GM19239 (cell line): Measurements from ENCODE around the gene RPL14.
"Not testable (repeated sequence)": the region's sequence is repeated elsewhere in the genome, so short reads cannot be mapped to it uniquely, and the experiment has no call there.

ENCODE experiments used
- DNase-seq: peaks from one replicate; pipeline ENCODE4 v3.0.0; 2011; ENCODE audit warnings: low spot score; ENCODE audit not compliant: insufficient read length
- FAIRE-seq: peaks from 2 replicates; lab custom pipeline; 2011; peaks lifted over from hg19 to GRCh38; lab: Jason Lieb, UNC

Gene RPL14

GRCh38 chr3:40456940-40457823 lies at the start of gene RPL14:
Gene RPL14, plus strand, starts transcription at chr3:40457339. Its CDS starts 133 bp downstream, at chr3:40457472.
- peak; percentile 73 for DNase-seq
- peak; percentile 90 for FAIRE-seq

- DNase-seq (no peak), FAIRE-seq (no peak)
These were observed 49.5 kb upstream of the RPL14 start for GRCh38 chr3:40407611-40408010.

GRCh38 chr3:40414270-40414669 lies 42.9 kb upstream of the RPL14 start:
- FAIRE-seq: no peak
- DNase-seq: no peak

GRCh38 chr3:40417845-40418543 lies 39.1 kb upstream of the RPL14 start:
- FAIRE-seq (no peak), DNase-seq (no peak)

- FAIRE-seq: no peak
- DNase-seq: no peak
These were observed 34.3 kb upstream of the RPL14 start for GRCh38 chr3:40422861-40423260.

- FAIRE-seq: no peak
- no peak for DNase-seq
These were observed 30.0 kb upstream of the RPL14 start for GRCh38 chr3:40427045-40427669.

GRCh38 chr3:40432793-40433192 lies 24.3 kb upstream of the RPL14 start:
- DNase-seq (no peak), FAIRE-seq (no peak)

GRCh38 chr3:40437889-40438288 lies 19.2 kb upstream of the RPL14 start:
- FAIRE-seq (no peak), DNase-seq (no peak)

- no peak for DNase-seq
- no peak for FAIRE-seq
These were observed 12.1 kb upstream of the RPL14 start for GRCh38 chr3:40445062-40445461.

- DNase-seq: no peak
- no peak for FAIRE-seq
These were observed 11.3 kb upstream of the RPL14 start for GRCh38 chr3:40445880-40446279.

GRCh38 chr3:40450438-40450837 lies 6.7 kb upstream of the RPL14 start:
- FAIRE-seq (no peak), DNase-seq (no peak)

- DNase-seq (no peak), FAIRE-seq (no peak)
These were observed 5.6 kb upstream of the RPL14 start for GRCh38 chr3:40451551-40451950.

GRCh38 chr3:40452057-40452456 lies 5.1 kb upstream of the RPL14 start:
- FAIRE-seq (peak; percentile 21), DNase-seq (no peak)

- DNase-seq: no peak
- FAIRE-seq: no peak
These were observed 4.6 kb upstream of the RPL14 start for GRCh38 chr3:40452562-40452875.

- peak; percentile 98 for FAIRE-seq
These were observed 4.0 kb upstream of the RPL14 start for GRCh38 chr3:40452876-40453730.

GRCh38 chr3:40453933-40454332 lies 3.2 kb upstream of the RPL14 start:
- DNase-seq: no peak
- FAIRE-seq: no peak

More at GRCh38 chr3:40452876-40453730, 4.0 kb upstream of the RPL14 start:
- DNase-seq: peak; percentile 86

GRCh38 chr3:40455328-40455727 lies 1.8 kb upstream of the RPL14 start:
- DNase-seq (no peak), FAIRE-seq (no peak)

GRCh38 chr3:40456279-40456939 lies 730 bp upstream of the RPL14 start:
- FAIRE-seq: no peak
- DNase-seq: no peak

GRCh38 chr3:40458473-40458872 lies 1.3 kb downstream of the RPL14 start:
- FAIRE-seq (no peak), DNase-seq (no peak)

- FAIRE-seq, DNase-seq: not testable (repeated sequence)
These were observed 3.3 kb downstream of the RPL14 start for GRCh38 chr3:40460481-40460880.
